HL-60 (cell line): ENCODE data around the gene ZBTB46.

Experiments used
- GABPA ChIP-seq: IDR thresholded peaks from 2 replicates; pipeline ENCODE4 v1.6.1; 2012; ENCODE audit warnings: low read depth
- POLR2AphosphoS5 ChIP-seq: IDR thresholded peaks from 2 replicates; pipeline ENCODE4 v1.6.1; 2012; ENCODE audit warnings: low read depth
- SPI1 ChIP-seq: IDR thresholded peaks from 2 replicates; pipeline ENCODE4 v1.6.1; 2012; ENCODE audit warnings: low read depth, mild to moderate bottlenecking, borderline replicate concordance
- TF ChIP-seq, protein P1 (sequence below): IDR thresholded peaks from one replicate; pipeline ENCODE4 v1.5.1; 2011; ENCODE audit warnings: low read length, control low read depth, inconsistent platforms; ENCODE audit not compliant: insufficient read depth

DNA sequence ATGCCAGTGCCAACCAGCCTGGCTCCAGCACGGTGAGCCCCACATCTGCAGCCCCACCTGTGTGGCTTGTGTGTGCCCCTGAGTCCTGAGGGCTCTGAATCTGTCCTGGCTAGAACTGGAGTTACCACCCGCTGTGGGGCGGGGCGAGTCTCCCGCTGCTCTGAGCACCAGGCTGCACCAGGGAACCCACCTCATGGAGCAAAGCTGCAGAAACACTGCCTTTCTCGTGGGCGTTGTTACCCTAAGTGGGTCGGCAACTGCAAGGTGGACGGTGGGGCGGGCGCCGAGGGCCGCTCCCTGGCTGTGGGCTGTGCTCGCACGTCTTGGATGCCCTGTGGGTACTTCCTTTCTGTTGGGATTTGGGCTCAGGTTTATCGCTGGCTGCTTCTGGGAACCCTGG, 12.7 kb upstream of the ZBTB46 start:
- TF ChIP-seq, protein P1, sequence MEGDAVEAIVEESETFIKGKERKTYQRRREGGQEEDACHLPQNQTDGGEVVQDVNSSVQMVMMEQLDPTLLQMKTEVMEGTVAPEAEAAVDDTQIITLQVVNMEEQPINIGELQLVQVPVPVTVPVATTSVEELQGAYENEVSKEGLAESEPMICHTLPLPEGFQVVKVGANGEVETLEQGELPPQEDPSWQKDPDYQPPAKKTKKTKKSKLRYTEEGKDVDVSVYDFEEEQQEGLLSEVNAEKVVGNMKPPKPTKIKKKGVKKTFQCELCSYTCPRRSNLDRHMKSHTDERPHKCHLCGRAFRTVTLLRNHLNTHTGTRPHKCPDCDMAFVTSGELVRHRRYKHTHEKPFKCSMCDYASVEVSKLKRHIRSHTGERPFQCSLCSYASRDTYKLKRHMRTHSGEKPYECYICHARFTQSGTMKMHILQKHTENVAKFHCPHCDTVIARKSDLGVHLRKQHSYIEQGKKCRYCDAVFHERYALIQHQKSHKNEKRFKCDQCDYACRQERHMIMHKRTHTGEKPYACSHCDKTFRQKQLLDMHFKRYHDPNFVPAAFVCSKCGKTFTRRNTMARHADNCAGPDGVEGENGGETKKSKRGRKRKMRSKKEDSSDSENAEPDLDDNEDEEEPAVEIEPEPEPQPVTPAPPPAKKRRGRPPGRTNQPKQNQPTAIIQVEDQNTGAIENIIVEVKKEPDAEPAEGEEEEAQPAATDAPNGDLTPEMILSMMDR, result no peak
- TF ChIP-seq GABPA (no peak), POLR2AphosphoS5 (no peak), SPI1 (no peak)
